ENCODE measurements around the gene LIG1. TPM values are rescaled to one million over a fixed set of nuclear protein-coding genes. Genes with fewer than 3 reads are reported as not detected.

The LIG1 gene
- total and polyA plus RNA-seq, 2 donors (not counting 3 experiments of a cell fraction or from before 2014, with no cell fraction given), result 64.0 to 94.7 TPM

- TF ChIP-seq CTCF (IDR thresholded peaks at IDR 0.05; ENCODE audit: extremely low read depth in 1 of 2, insufficient read depth in 1 of 2, low read depth in 1 of 2, low read length in 2 of 2) (peak in 1 of 2 donors; percentile 2), MYC (IDR thresholded peaks at IDR 0.05; ENCODE audit: low read depth, low read length) (no peak)
- BruUV-seq (replicated peaks), result no TSS peak
- ChIA-PET CTCF (no interaction called here), POLR2A (no interaction called here)
- no peak overlapping the region for H3K9ac ChIP-seq (replicated peaks; ENCODE audit: extremely low read depth, insufficient read depth, low read length)
- no peak overlapping the region for H3K4me2 ChIP-seq (ENCODE audit: insufficient read depth, low read length)
- H3K27me3 ChIP-seq (ENCODE audit: control insufficient read depth in 2 of 2, insufficient read depth in 2 of 2, low read length in 2 of 2), result no peaks in the 10 kb centered on the region
- H3K36me3 ChIP-seq (ENCODE audit: control insufficient read depth in 2 of 2, extremely low read depth in 1 of 2, insufficient read depth in 2 of 2, low read length in 2 of 2), result no peaks in the 10 kb centered on the region
- no peak overlapping the region for H3K4me3 ChIP-seq (replicated peaks in 1 of 3; ENCODE audit: insufficient read depth in 1 of 3, low read depth in 1 of 3, low read length in 3 of 3)
- dilution Hi-C loops (cut with MboI; ENCODE audit: extremely low pct_ligation_motif_present, low sequenced_read_pairs) (no loop called here), intact Hi-C loops (cut with micrococcal nuclease) (no loop called here)
- no peaks in the 10 kb centered on the region for H3K79me2 ChIP-seq (ENCODE audit: control insufficient read depth, insufficient read depth, low read length)
- no peaks in the 10 kb centered on the region for H3K9me3 ChIP-seq (replicated peaks; ENCODE audit: control insufficient read depth, insufficient read depth, low read length)
- H3K9me1 ChIP-seq (replicated peaks; ENCODE audit: control insufficient read depth, extremely low read depth, insufficient read depth, low read length), result no peaks in the 10 kb centered on the region
- no peak overlapping the region for H3K27ac ChIP-seq (ENCODE audit: insufficient read depth, low read depth, low read length)
- no peak for DNase-seq (ENCODE audit: low read depth, low spot score)
- FAIRE-seq, result no peak
- no peaks in the 10 kb centered on the region for H4K20me1 ChIP-seq (replicated peaks; ENCODE audit: control insufficient read depth, extremely low read depth, insufficient read depth, low read length)
- H2AFZ ChIP-seq (ENCODE audit: low read depth, low read length), result no peak overlapping the region
- peaks cover 5% of the 10 kb centered on the region for H3K4me1 ChIP-seq (ENCODE audit: control insufficient read depth, extremely low read depth, insufficient read depth, low read length)
Observed at GRCh38 chr19:48085904-48086864, 84.0 kb downstream of the LIG1 start.

- no TSS peak for BruUV-seq (replicated peaks)
- no peak overlapping the region for H2AFZ ChIP-seq (ENCODE audit: low read depth, low read length)
- no peak overlapping the region for H3K4me2 ChIP-seq (ENCODE audit: insufficient read depth, low read length)
- FAIRE-seq (no peak), DNase-seq (ENCODE audit: low read depth, low spot score) (no peak)
- CTCF ChIA-PET, result no interaction called here
- H4K20me1 ChIP-seq (replicated peaks; ENCODE audit: control insufficient read depth, extremely low read depth, insufficient read depth, low read length), result no peaks in the 10 kb centered on the region
- intact Hi-C loops (cut with micrococcal nuclease), result no loop called here
- dilution Hi-C loops (cut with MboI; ENCODE audit: extremely low pct_ligation_motif_present, low sequenced_read_pairs), result no loop called here
- no peak overlapping the region for H3K9ac ChIP-seq (replicated peaks; ENCODE audit: extremely low read depth, insufficient read depth, low read length)
- H3K4me3 ChIP-seq (replicated peaks in 1 of 3; ENCODE audit: insufficient read depth in 1 of 3, low read depth in 1 of 3, low read length in 3 of 3), result no peak overlapping the region
- H3K9me1 ChIP-seq (replicated peaks; ENCODE audit: control insufficient read depth, extremely low read depth, insufficient read depth, low read length), result no peaks in the 10 kb centered on the region
- no peaks in the 10 kb centered on the region for H3K36me3 ChIP-seq (ENCODE audit: control insufficient read depth in 2 of 2, extremely low read depth in 1 of 2, insufficient read depth in 2 of 2, low read length in 2 of 2)
- H3K4me1 ChIP-seq (ENCODE audit: control insufficient read depth, extremely low read depth, insufficient read depth, low read length), result peaks cover 5% of the 10 kb centered on the region
- no peaks in the 10 kb centered on the region for H3K27me3 ChIP-seq (ENCODE audit: control insufficient read depth in 2 of 2, insufficient read depth in 2 of 2, low read length in 2 of 2)
- H3K27ac ChIP-seq (ENCODE audit: insufficient read depth, low read depth, low read length), result no peak overlapping the region
- no peaks in the 10 kb centered on the region for H3K9me3 ChIP-seq (replicated peaks; ENCODE audit: control insufficient read depth, insufficient read depth, low read length)
- no peak for TF ChIP-seq MYC (IDR thresholded peaks at IDR 0.05; ENCODE audit: low read depth, low read length)
- TF ChIP-seq FOS (IDR thresholded peaks at IDR 0.05; ENCODE audit: borderline replicate concordance, insufficient read depth, low read length), result no peak
- no peak for TF ChIP-seq JUN (IDR thresholded peaks at IDR 0.05; ENCODE audit: borderline replicate concordance, insufficient read depth, insufficient read length, low read depth)
- POLR2A ChIA-PET, result no interaction called here
- no peaks in the 10 kb centered on the region for H3K79me2 ChIP-seq (ENCODE audit: control insufficient read depth, insufficient read depth, low read length)
Observed at GRCh38 chr19:48085076-48085475, 85.1 kb downstream of the LIG1 start.

Measured in endothelial cell of umbilical vein (primary cell).